Suprapubic skin (tissue), 3 donors: ENCODE data around the gene TSHZ2.

Experiments
- CTCF ChIP-seq, 2 donors: fragments of 200-600 bp in 1 of 2; fragments of 450-650 bp in 1 of 2; sonication (generic) in 1 of 2; IDR thresholded peaks; one replicate each; pipeline ENCODE4 v1.5.1; 2016 to 2019; ENCODE audit warnings: antibody characterized with exemption in 2 of 2, mild to moderate bottlenecking in 1 of 2, moderate library complexity in 1 of 2
- POLR2AphosphoS5 ChIP-seq, 3 donors: sonication (generic); formaldehyde crosslinking; IDR thresholded peaks; one replicate each; pipeline ENCODE4 v1.6.1; 2017; ENCODE audit warnings: antibody characterized with exemption in 3 of 3

GRCh38 chr20:53076668-53077067 is 104.5 kb downstream of the TSHZ2 start:
- TF ChIP-seq CTCF (IDR thresholded peaks at IDR 0.05) (no peak), POLR2AphosphoS5 (IDR thresholded peaks at IDR 0.05) (no peak)
